K562 (cell line): ENCODE data around the gene ABL1. TPM values are rescaled to one million over a fixed set of nuclear protein-coding genes. Genes with fewer than 3 reads are reported as not detected.

Source experiments
- ATAC-seq: fragments of 200-7000 bp; cut with Tn5 transposase; 3 replicates; pipeline ENCODE4 v1.9.1; 2020; ENCODE audit warnings: moderate library complexity
- BruUV-seq: library from RNA; stranded (reverse); fragments of 400-500 nt; replicated peaks from 2 replicates; lab custom pipeline; 2021; lab: Mats Ljungman, UMichigan
- CTCF ChIA-PET: fragments of 300-600 bp; formaldehyde crosslinking; extraction: SDS; loops from one replicate; lab custom pipeline; 2021; ENCODE audit warnings: low intra/inter-chr PET ratio; lab: Yijun Ruan, JAX
- POLR2A ChIA-PET: fragments of 300-600, 350-650 bp; sonication (Branson Sonifier 250); formaldehyde crosslinking; extraction: SDS; loops from one replicate; lab custom pipeline; 2021; ENCODE audit warnings: antibody characterized with exemption, inconsistent platforms; lab: Yijun Ruan, JAX
- DNase-seq, 4 experiments: peaks; one replicate each; pipeline versions ENCODE4 v3.0.0 to v3.0.0-alpha.2; 2011 to 2018; ENCODE audit warnings: low spot score in 3 of 4, mixed read lengths in 3 of 4; ENCODE audit errors: extremely low read depth in 1 of 4
- FAIRE-seq: peaks from 2 replicates; lab custom pipeline; 2011; peaks lifted over from hg19 to GRCh38; lab: Jason Lieb, UNC
- H2AFZ ChIP-seq: 2 replicates; pipeline ENCODE4 v1.6.0; 2011; ENCODE audit warnings: low read depth, low read length, control low read depth, inconsistent platforms
- H3K27ac ChIP-seq: fragments of 200-600 bp; 3 replicates; pipeline ENCODE4 v1.8.0; 2011; ENCODE audit warnings: low read depth, mild to moderate bottlenecking, control low read depth, inconsistent platforms, low read length, moderate library complexity, mixed read lengths; ENCODE audit errors: extremely low read depth
- H3K27me3 ChIP-seq, 2 experiments: fragments of 300-600 bp in 1 of 2; 2 replicates in 1 of 2; 3 replicates in 1 of 2; pipeline versions ENCODE4 v1.6.0 to v1.8.0; 2011; ENCODE audit warnings: inconsistent platforms in 2 of 2, low read length in 2 of 2, mild to moderate bottlenecking in 1 of 2, mixed read lengths in 1 of 2, moderate library complexity in 1 of 2; ENCODE audit not compliant: control insufficient read depth in 2 of 2, insufficient read depth in 2 of 2
- H3K36me3 ChIP-seq: fragments of 300-600 bp; 3 replicates; pipeline ENCODE4 v1.8.0; 2011; ENCODE audit warnings: mild to moderate bottlenecking, low read length, inconsistent platforms; ENCODE audit not compliant: control insufficient read depth, insufficient read depth
- H3K4me1 ChIP-seq, 2 experiments: fragments of 200-600 bp in 1 of 2; replicated peaks in 1 of 2; 2 replicates in 1 of 2; 3 replicates in 1 of 2; pipeline versions ENCODE4 v1.5.1 to v1.8.0; 2011; ENCODE audit warnings: inconsistent platforms in 2 of 2, low read length in 2 of 2, mild to moderate bottlenecking in 1 of 2, mixed read lengths in 1 of 2, moderate library complexity in 1 of 2; ENCODE audit not compliant: control insufficient read depth in 2 of 2, insufficient read depth in 2 of 2
- H3K4me2 ChIP-seq: 2 replicates; pipeline ENCODE4 v1.6.1; 2011; ENCODE audit warnings: low read length, control low read depth, inconsistent platforms, mixed read lengths; ENCODE audit not compliant: insufficient read depth
- H3K4me3 ChIP-seq: fragments of 200-600 bp; sonication (generic), shearing (Covaris generic); 2 replicates; pipeline ENCODE4 v1.5.1; 2016; ENCODE audit warnings: control low read depth, inconsistent platforms
- H3K79me2 ChIP-seq: fragments of 200-600 bp; 3 replicates; pipeline ENCODE4 v1.8.0; 2011; ENCODE audit warnings: low read length, inconsistent platforms; ENCODE audit not compliant: control insufficient read depth, insufficient read depth
- H3K9ac ChIP-seq, 2 experiments: 2 replicates each; pipeline versions ENCODE4 v1.6.0 to v1.6.1; 2011; ENCODE audit warnings: low read depth in 2 of 2, low read length in 2 of 2, control low read depth in 1 of 2, inconsistent platforms in 1 of 2, mild to moderate bottlenecking in 1 of 2, mixed read lengths in 1 of 2; ENCODE audit not compliant: insufficient read depth in 1 of 2
- H3K9me1 ChIP-seq: one replicate; pipeline ENCODE4 v1.6.0; 2011; ENCODE audit warnings: inconsistent platforms, mild to moderate bottlenecking, low read length, moderate library complexity; ENCODE audit not compliant: control insufficient read depth, insufficient read depth
- H3K9me3 ChIP-seq: replicated peaks from 2 replicates; pipeline ENCODE4 v1.5.1; 2011; ENCODE audit warnings: low read depth, low read length, inconsistent platforms; ENCODE audit not compliant: control insufficient read depth, insufficient read depth
- H4K20me1 ChIP-seq: replicated peaks from 2 replicates; pipeline ENCODE4 v1.6.1; 2011; ENCODE audit warnings: low read length, inconsistent platforms, mixed read lengths; ENCODE audit not compliant: control insufficient read depth, insufficient read depth
- DMBX1 ChIP-seq: fragments of 250-450 bp; sonication (Bioruptor Pico); IDR thresholded peaks from 2 replicates; pipeline ENCODE4 v1.8.0; 2022; ENCODE audit warnings: inconsistent platforms, mild to moderate bottlenecking, moderate library complexity, borderline replicate concordance
- ZNF695 ChIP-seq: fragments of 450-650 bp; formaldehyde crosslinking; IDR thresholded peaks from 2 replicates; pipeline ENCODE4 v1.4.0; 2020; ENCODE audit warnings: mild to moderate bottlenecking, moderate library complexity
- WGBS: fragments of 100-300 bp; shearing (Covaris generic); methylation state at CpG from one replicate; pipeline ENCODE4 v1.1.6; 2016; ENCODE audit warnings: low coverage, mixed read lengths; ENCODE audit not compliant: insufficient coverage; ENCODE audit errors: missing lambda C conversion rate; 5-methylcytosine and 5-hydroxymethylcytosine counted together
- in situ Hi-C: fragments of 300-500 bp; cut with MboI; formaldehyde crosslinking; loops from 4 replicates; pipeline ENCODE4 v1.15.0; 2018; ENCODE audit warnings: inconsistent platforms, mixed read lengths
- intact Hi-C: fragments of 100-400 bp; cut with micrococcal nuclease; formaldehyde crosslinking; loops from 2 replicates; pipeline ENCODE4 v1.14.2; 2022
- polyA plus RNA-seq, 8 experiments: library from polyadenylated mRNA; depleted of rRNA in 4 of 8; stranded (reverse) in 5 of 8; unstranded in 3 of 8; fragments of >200 nt; fragmentation: Nextera tagmentation in 2 of 8; fragmentation: Illumina TruSeq in 1 of 8; extraction: Ambion mirVana in 2 of 8; extraction: Trizol in 1 of 8; gene quantifications; 2 replicates each; pipeline versions ENCODE4 v1.2.1 to v1.2.3, GENCODE V29; 2011 to 2014; ENCODE audit warnings: inconsistent platforms in 1 of 8, missing spikeins in 1 of 8
- total RNA-seq, 7 experiments: library from RNA; depleted of rRNA in 6 of 7; stranded (reverse); fragments of >200 nt in 6 of 7; fragmentation: Illumina TruSeq in 2 of 7; extraction: Trizol in 2 of 7; gene quantifications; 2 replicates each; pipeline versions ENCODE4 v1.2.1 to v1.2.3, GENCODE V29; 2011 to 2021; ENCODE audit warnings: low replicate concordance in 1 of 7
- TF ChIP-seq, protein P1 (sequence below): sonication (generic); formaldehyde crosslinking; IDR thresholded peaks from 2 replicates; pipeline ENCODE4 v1.8.1; 2023; ENCODE audit warnings: mild to moderate bottlenecking, missing genetic modification reagents, moderate library complexity
- TF ChIP-seq, protein P2 (sequence below): IDR thresholded peaks from 3 replicates; pipeline ENCODE4 v1.6.1; 2011; ENCODE audit warnings: borderline replicate concordance, mild to moderate bottlenecking, moderate library complexity; ENCODE audit not compliant: insufficient read length; ENCODE audit errors: extremely low read depth
- TF ChIP-seq, protein P3 (sequence below): fragments of 450-650 bp; IDR thresholded peaks from 2 replicates; pipeline ENCODE4 v1.6.1; 2016; ENCODE audit warnings: mild to moderate bottlenecking, moderate library complexity

The ABL1 gene
- total and polyA plus RNA-seq, 9 of the 15 experiments (the other 6 are each of a cell fraction or from before 2014, with no cell fraction given) = 1.5 to 130 (median 37.8) TPM

DNA sequence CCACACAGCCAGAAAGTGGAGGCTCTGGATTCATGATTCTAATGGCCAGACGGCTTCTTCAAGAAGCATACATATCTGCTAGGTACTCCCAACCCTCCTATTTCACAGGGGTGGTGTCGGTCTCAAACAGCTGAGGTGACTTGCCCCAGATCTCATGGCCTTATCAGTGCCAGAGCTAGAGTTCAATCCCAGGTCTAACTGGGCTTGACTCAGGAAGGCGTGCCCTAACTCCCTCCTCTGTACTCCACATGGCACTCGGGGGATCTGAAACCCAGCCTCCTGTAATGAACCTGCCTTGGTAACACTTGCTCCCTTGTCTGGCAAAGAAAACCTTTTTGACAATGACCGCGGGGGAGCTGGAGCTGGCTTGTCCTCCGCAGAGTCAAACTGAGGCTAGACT is 59.5 kb downstream of the ABL1 start:
- Histone ChIP-seq H3K4me3 (no peak overlapping the region), H3K27me3 (peaks cover 26 to 39% of the 10 kb centered on the region in 2 experiments), H4K20me1 (peaks cover 88% of the 10 kb centered on the region), H3K9me3 (no peaks in the 10 kb centered on the region), H3K27ac (no peak overlapping the region), H2AFZ (no peak overlapping the region), H3K4me1 (peaks cover 6 to 61% of the 10 kb centered on the region in 2 experiments; a peak in 4 of 5 replicates), H3K9me1 (peaks cover 8% of the 10 kb centered on the region), H3K4me2 (no peak overlapping the region), H3K79me2 (no peaks in the 10 kb centered on the region), H3K36me3 (peaks cover 13% of the 10 kb centered on the region; the same call in 2 of the 3 replicates), H3K9ac (peak overlapping the region in 1 of 2 experiments; percentile 8; a peak in 1 of 4 replicates)
- DNase-seq (peak in 3 of 4 experiments; percentile 85 to 100 (median 91)), ATAC-seq (peak; percentile 55), FAIRE-seq (peak; percentile 87)
- 27% methylated on average over 7 of the region's 7 CpGs for WGBS
- intact Hi-C loops (no loop called here), in situ Hi-C loops (no loop called here)
- POLR2A ChIA-PET = interaction anchor here (0.8 to 14.2 kb wide), 22 partner anchors 11 to 184 kb away, joined by 3 to 334 read pairs (median 4); no protein-coding TSS in a partner anchor
- BruUV-seq = no TSS peak
- CTCF ChIA-PET = no interaction called here
- TF ChIP-seq, protein P1, sequence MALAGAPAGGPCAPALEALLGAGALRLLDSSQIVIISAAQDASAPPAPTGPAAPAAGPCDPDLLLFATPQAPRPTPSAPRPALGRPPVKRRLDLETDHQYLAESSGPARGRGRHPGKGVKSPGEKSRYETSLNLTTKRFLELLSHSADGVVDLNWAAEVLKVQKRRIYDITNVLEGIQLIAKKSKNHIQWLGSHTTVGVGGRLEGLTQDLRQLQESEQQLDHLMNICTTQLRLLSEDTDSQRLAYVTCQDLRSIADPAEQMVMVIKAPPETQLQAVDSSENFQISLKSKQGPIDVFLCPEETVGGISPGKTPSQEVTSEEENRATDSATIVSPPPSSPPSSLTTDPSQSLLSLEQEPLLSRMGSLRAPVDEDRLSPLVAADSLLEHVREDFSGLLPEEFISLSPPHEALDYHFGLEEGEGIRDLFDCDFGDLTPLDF (CRISPR knock-in tag) = peak; percentile 32; the same call in 1 of the 2 replicates
- TF ChIP-seq, protein P2, sequence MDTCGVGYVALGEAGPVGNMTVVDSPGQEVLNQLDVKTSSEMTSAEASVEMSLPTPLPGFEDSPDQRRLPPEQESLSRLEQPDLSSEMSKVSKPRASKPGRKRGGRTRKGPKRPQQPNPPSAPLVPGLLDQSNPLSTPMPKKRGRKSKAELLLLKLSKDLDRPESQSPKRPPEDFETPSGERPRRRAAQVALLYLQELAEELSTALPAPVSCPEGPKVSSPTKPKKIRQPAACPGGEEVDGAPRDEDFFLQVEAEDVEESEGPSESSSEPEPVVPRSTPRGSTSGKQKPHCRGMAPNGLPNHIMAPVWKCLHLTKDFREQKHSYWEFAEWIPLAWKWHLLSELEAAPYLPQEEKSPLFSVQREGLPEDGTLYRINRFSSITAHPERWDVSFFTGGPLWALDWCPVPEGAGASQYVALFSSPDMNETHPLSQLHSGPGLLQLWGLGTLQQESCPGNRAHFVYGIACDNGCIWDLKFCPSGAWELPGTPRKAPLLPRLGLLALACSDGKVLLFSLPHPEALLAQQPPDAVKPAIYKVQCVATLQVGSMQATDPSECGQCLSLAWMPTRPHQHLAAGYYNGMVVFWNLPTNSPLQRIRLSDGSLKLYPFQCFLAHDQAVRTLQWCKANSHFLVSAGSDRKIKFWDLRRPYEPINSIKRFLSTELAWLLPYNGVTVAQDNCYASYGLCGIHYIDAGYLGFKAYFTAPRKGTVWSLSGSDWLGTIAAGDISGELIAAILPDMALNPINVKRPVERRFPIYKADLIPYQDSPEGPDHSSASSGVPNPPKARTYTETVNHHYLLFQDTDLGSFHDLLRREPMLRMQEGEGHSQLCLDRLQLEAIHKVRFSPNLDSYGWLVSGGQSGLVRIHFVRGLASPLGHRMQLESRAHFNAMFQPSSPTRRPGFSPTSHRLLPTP = no peak
- no peak for TF ChIP-seq ZNF695 (CRISPR knock-in tag)
- TF ChIP-seq, protein P3, sequence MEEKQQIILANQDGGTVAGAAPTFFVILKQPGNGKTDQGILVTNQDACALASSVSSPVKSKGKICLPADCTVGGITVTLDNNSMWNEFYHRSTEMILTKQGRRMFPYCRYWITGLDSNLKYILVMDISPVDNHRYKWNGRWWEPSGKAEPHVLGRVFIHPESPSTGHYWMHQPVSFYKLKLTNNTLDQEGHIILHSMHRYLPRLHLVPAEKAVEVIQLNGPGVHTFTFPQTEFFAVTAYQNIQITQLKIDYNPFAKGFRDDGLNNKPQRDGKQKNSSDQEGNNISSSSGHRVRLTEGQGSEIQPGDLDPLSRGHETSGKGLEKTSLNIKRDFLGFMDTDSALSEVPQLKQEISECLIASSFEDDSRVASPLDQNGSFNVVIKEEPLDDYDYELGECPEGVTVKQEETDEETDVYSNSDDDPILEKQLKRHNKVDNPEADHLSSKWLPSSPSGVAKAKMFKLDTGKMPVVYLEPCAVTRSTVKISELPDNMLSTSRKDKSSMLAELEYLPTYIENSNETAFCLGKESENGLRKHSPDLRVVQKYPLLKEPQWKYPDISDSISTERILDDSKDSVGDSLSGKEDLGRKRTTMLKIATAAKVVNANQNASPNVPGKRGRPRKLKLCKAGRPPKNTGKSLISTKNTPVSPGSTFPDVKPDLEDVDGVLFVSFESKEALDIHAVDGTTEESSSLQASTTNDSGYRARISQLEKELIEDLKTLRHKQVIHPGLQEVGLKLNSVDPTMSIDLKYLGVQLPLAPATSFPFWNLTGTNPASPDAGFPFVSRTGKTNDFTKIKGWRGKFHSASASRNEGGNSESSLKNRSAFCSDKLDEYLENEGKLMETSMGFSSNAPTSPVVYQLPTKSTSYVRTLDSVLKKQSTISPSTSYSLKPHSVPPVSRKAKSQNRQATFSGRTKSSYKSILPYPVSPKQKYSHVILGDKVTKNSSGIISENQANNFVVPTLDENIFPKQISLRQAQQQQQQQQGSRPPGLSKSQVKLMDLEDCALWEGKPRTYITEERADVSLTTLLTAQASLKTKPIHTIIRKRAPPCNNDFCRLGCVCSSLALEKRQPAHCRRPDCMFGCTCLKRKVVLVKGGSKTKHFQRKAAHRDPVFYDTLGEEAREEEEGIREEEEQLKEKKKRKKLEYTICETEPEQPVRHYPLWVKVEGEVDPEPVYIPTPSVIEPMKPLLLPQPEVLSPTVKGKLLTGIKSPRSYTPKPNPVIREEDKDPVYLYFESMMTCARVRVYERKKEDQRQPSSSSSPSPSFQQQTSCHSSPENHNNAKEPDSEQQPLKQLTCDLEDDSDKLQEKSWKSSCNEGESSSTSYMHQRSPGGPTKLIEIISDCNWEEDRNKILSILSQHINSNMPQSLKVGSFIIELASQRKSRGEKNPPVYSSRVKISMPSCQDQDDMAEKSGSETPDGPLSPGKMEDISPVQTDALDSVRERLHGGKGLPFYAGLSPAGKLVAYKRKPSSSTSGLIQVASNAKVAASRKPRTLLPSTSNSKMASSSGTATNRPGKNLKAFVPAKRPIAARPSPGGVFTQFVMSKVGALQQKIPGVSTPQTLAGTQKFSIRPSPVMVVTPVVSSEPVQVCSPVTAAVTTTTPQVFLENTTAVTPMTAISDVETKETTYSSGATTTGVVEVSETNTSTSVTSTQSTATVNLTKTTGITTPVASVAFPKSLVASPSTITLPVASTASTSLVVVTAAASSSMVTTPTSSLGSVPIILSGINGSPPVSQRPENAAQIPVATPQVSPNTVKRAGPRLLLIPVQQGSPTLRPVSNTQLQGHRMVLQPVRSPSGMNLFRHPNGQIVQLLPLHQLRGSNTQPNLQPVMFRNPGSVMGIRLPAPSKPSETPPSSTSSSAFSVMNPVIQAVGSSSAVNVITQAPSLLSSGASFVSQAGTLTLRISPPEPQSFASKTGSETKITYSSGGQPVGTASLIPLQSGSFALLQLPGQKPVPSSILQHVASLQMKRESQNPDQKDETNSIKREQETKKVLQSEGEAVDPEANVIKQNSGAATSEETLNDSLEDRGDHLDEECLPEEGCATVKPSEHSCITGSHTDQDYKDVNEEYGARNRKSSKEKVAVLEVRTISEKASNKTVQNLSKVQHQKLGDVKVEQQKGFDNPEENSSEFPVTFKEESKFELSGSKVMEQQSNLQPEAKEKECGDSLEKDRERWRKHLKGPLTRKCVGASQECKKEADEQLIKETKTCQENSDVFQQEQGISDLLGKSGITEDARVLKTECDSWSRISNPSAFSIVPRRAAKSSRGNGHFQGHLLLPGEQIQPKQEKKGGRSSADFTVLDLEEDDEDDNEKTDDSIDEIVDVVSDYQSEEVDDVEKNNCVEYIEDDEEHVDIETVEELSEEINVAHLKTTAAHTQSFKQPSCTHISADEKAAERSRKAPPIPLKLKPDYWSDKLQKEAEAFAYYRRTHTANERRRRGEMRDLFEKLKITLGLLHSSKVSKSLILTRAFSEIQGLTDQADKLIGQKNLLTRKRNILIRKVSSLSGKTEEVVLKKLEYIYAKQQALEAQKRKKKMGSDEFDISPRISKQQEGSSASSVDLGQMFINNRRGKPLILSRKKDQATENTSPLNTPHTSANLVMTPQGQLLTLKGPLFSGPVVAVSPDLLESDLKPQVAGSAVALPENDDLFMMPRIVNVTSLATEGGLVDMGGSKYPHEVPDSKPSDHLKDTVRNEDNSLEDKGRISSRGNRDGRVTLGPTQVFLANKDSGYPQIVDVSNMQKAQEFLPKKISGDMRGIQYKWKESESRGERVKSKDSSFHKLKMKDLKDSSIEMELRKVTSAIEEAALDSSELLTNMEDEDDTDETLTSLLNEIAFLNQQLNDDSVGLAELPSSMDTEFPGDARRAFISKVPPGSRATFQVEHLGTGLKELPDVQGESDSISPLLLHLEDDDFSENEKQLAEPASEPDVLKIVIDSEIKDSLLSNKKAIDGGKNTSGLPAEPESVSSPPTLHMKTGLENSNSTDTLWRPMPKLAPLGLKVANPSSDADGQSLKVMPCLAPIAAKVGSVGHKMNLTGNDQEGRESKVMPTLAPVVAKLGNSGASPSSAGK = no peak
- TF ChIP-seq DMBX1 (CRISPR knock-in tag) = no peak
